ENCODE data around the gene FLNC. TPM values are rescaled to one million over a fixed set of nuclear protein-coding genes. Genes with fewer than 3 reads are reported as not detected.
A peak's percentile ranks its signal among the peaks of the same experiment; 100 is the strongest.

The FLNC gene
- total RNA-seq, 1 donor from 2014 or later, result 839 TPM

GRCh38 chr7:128833148-128833945, 3.1 kb downstream of the FLNC start:
- peak overlapping the region; percentile 76 for H3K4me3 ChIP-seq
- peaks cover 36% of the 10 kb centered on the region for H3K36me3 ChIP-seq
- no peak for TF ChIP-seq CTCF (IDR thresholded peaks at IDR 0.05; ENCODE audit: borderline replicate concordance)
- intact Hi-C loops (cut with micrococcal nuclease), result no loop called here
- peaks cover 5% of the 10 kb centered on the region for H3K27me3 ChIP-seq (ENCODE audit: low read depth)
- no peaks in the 10 kb centered on the region for H3K9me3 ChIP-seq (replicated peaks)
- H3K4me1 ChIP-seq, result peaks cover 98% of the 10 kb centered on the region
- H3K27ac ChIP-seq (replicated peaks), result peak overlapping the region; percentile 96
- DNase-seq, result peak; percentile 77

- intact Hi-C loops (cut with micrococcal nuclease), result no loop called here
Observed at GRCh38 chr7:128833946-128834325, 3.7 kb downstream of the FLNC start.

GRCh38 chr7:128835231-128835751, 5.1 kb downstream of the FLNC start:
- peak overlapping the region; percentile 96 for H3K27ac ChIP-seq (replicated peaks)

More at GRCh38 chr7:128833946-128834325, 3.7 kb downstream of the FLNC start:
- no peaks in the 10 kb centered on the region for H3K9me3 ChIP-seq (replicated peaks)
- DNase-seq, result no peak
- H3K4me3 ChIP-seq, result peak overlapping the region; percentile 76
- peaks cover 42% of the 10 kb centered on the region for H3K36me3 ChIP-seq
- H3K4me1 ChIP-seq, result peaks cover 98% of the 10 kb centered on the region
- peaks cover 5% of the 10 kb centered on the region for H3K27me3 ChIP-seq (ENCODE audit: low read depth)
- peak overlapping the region; percentile 96 for H3K27ac ChIP-seq (replicated peaks)
- TF ChIP-seq CTCF (IDR thresholded peaks at IDR 0.05; ENCODE audit: borderline replicate concordance), result no peak

GRCh38 chr7:128835790-128836641, 5.8 kb downstream of the FLNC start:
- Histone ChIP-seq H3K4me1 (peaks cover 88% of the 10 kb centered on the region), H3K36me3 (peaks cover 63% of the 10 kb centered on the region), H3K27ac (replicated peaks) (peak overlapping the region; percentile 96), H3K27me3 (ENCODE audit: low read depth) (peaks cover 4% of the 10 kb centered on the region), H3K4me3 (peak overlapping the region; percentile 14), H3K9me3 (replicated peaks) (no peaks in the 10 kb centered on the region)
- TF ChIP-seq CTCF (IDR thresholded peaks at IDR 0.05; ENCODE audit: borderline replicate concordance), result no peak
- no peak for DNase-seq
- intact Hi-C loops (cut with micrococcal nuclease), result no loop called here

More at GRCh38 chr7:128835231-128835751, 5.1 kb downstream of the FLNC start:
- Histone ChIP-seq H3K27me3 (ENCODE audit: low read depth) (peaks cover 5% of the 10 kb centered on the region), H3K4me3 (peak overlapping the region; percentile 14), H3K9me3 (replicated peaks) (no peaks in the 10 kb centered on the region), H3K4me1 (peaks cover 95% of the 10 kb centered on the region), H3K36me3 (peaks cover 56% of the 10 kb centered on the region)
- DNase-seq, result no peak
- intact Hi-C loops (cut with micrococcal nuclease), result no loop called here
- no peak for TF ChIP-seq CTCF (IDR thresholded peaks at IDR 0.05; ENCODE audit: borderline replicate concordance)

GRCh38 chr7:128836729-128837348, 6.6 kb downstream of the FLNC start:
- no peak overlapping the region for H3K4me3 ChIP-seq
- intact Hi-C loops (cut with micrococcal nuclease), result no loop called here
- H3K9me3 ChIP-seq (replicated peaks), result no peaks in the 10 kb centered on the region
- no peak for TF ChIP-seq CTCF (IDR thresholded peaks at IDR 0.05; ENCODE audit: borderline replicate concordance)
- H3K27ac ChIP-seq (replicated peaks), result peak overlapping the region; percentile 96
- H3K4me1 ChIP-seq, result peaks cover 87% of the 10 kb centered on the region
- peaks cover 71% of the 10 kb centered on the region for H3K36me3 ChIP-seq
- no peaks in the 10 kb centered on the region for H3K27me3 ChIP-seq (ENCODE audit: low read depth)
- peak; percentile 14 for DNase-seq
